VCaP (cell line): ENCODE data around the gene INPP5E.

ENCODE experiments used
- H3K27ac ChIP-seq: fragments of 450-650 bp; 2 replicates; pipeline ENCODE4 v1.5.1; 2017
- TF ChIP-seq, protein P1 (sequence below): fragments of 450-650 bp; conservative IDR thresholded peaks from 2 replicates; pipeline ENCODE4 v1.5.1; 2017; ENCODE audit warnings: mild to moderate bottlenecking, moderate library complexity

The INPP5E gene

DNA sequence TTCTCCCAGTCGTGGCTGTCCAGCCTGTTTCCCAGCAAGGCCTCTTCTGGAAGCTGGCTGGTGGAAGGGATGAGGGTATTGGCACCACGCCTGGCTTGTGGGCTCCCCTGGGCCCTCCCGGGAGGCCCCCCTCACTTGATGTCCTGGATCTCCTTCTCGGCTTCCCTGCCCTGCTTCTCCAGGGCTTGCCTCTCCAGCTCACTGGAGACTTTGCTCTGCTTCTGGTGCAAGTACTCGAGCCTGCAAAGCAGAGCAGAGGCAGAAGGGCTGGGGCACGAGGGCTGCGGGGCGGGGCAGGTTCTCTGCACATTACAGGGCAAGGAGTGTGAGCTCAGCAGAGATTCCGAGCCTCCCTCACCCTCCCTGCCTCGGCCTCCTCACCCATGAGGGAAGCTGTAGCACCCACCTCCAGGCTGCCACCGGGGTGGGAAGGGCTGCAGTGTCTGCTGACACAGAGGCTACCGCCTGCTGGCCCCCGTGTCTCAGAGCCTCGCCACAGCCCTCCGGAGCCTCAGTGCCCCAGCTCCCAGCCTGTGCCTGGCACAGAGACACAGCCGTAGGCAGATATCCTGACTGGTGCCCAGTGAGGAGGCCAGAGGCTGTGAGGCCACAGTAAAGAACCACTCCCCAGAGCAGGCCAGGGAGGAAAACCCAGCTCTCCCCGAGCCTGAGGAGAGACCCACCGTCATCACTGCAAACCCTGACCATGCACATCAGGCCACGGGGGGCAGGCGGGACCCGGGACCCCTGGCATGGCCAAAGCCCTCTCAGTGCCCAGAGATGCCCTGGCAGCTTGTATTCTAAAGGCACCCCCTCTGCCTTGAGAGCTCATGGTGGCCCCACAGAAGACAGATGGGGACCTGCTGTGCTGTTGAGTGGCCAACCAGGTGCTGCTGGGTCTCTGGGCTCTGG, 46.9 kb downstream of the INPP5E start:
- peak overlapping the region; percentile 98 for H3K27ac ChIP-seq
- TF ChIP-seq, protein P1, sequence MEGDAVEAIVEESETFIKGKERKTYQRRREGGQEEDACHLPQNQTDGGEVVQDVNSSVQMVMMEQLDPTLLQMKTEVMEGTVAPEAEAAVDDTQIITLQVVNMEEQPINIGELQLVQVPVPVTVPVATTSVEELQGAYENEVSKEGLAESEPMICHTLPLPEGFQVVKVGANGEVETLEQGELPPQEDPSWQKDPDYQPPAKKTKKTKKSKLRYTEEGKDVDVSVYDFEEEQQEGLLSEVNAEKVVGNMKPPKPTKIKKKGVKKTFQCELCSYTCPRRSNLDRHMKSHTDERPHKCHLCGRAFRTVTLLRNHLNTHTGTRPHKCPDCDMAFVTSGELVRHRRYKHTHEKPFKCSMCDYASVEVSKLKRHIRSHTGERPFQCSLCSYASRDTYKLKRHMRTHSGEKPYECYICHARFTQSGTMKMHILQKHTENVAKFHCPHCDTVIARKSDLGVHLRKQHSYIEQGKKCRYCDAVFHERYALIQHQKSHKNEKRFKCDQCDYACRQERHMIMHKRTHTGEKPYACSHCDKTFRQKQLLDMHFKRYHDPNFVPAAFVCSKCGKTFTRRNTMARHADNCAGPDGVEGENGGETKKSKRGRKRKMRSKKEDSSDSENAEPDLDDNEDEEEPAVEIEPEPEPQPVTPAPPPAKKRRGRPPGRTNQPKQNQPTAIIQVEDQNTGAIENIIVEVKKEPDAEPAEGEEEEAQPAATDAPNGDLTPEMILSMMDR = no peak

DNA sequence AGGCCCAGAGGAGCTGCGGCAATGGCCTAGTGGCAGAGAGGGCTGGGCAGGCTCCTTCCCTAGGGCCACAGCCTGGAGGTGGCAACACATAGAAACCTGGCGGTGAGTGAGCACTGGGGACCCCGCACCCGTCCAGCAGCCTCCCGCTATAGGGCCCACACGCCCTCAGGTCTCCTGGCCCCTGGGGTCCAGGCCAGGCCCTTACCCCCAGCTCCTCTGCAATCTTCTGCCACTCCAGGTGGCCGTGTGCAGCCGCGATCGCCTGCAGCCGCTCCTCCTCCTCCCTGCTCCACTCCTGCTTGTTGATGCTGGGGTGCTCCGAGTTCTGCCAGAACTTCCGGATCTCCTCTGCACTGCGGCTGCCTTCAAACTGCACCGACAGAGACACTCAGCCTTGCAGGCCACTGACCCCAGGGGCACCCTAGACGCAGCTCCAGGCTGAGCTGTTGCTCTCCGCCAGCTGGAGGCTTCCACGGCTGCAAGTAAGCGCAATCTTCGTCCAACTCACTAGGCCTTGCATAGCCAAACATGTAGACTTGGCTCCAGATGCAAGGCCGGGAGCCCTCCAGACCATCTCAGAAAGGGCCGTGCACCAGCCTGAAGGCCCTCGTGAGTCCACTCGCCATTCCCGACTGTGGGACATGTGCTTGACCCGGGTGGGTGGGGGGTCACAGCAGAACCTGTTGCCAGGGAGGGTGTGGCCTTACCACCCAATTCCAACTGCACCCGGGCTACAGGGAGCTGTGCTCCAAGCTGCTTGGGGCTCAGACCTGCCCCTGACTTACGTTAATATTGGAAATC, 47.7 kb downstream of the INPP5E start:
- H3K27ac ChIP-seq = peak overlapping the region; percentile 98
- TF ChIP-seq, protein P1 = no peak

DNA sequence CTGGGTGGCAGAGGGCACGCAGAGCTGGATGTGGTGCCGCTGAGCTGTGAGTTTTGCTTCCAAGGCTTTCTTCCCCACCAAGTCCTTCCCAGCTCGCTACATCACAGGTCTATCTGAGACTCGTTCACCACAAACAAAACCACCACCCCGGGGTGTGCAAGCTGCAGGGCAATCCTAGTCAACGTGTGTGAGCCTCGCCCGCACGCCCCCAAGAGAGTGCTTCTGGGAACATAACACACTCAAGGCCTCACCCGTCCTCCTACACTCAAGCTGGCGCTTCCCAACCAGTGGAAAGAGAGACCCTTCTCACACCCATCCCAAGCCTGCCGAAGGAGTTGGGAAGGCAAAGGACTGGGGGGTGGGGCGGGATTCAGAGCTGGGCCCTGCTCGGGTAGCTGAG, 50.2 kb downstream of the INPP5E start:
- no peak overlapping the region for H3K27ac ChIP-seq
- TF ChIP-seq, protein P1 = no peak

DNA sequence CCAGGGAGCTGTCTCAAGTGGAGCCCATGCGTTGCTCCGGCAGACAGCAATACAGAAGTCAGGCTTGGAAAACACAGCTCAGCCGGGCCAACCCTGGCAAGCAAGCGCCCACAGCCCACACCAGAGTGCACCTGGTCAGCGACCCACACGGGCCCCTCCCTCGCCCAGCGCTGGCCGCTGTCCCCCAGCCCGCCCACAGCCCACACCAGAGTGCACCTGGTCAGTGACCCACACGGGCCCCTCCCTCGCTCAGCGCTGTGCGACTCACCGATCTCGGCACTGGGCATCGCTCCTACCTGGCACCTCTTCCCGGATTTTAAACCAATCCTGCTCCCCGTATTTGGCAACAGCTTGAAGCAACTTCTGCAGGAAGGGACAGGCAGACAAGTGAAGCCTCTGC, 52.4 kb downstream of the INPP5E start:
- TF ChIP-seq, protein P1 = no peak
- H3K27ac ChIP-seq = no peak overlapping the region

DNA sequence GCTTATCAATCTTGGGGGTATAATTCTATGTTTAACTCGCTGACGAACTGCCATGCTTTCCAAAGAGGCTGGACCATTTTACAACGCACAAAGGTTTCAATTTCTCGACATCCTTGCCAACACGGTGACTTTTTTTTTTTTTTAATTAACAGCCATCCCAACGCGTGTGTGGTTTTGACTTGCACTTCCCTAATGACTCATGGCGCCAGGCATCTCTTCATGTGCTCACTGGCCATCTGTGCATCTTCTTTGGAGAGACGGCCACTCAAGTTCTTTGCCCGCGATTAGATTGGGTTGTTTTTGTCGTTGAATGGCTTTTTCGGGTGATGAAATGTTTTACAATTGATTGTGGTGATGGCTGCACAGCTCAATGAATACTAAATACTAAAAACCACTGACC, 53.6 kb downstream of the INPP5E start:
- no peak overlapping the region for H3K27ac ChIP-seq
- TF ChIP-seq, protein P1 = no peak

DNA sequence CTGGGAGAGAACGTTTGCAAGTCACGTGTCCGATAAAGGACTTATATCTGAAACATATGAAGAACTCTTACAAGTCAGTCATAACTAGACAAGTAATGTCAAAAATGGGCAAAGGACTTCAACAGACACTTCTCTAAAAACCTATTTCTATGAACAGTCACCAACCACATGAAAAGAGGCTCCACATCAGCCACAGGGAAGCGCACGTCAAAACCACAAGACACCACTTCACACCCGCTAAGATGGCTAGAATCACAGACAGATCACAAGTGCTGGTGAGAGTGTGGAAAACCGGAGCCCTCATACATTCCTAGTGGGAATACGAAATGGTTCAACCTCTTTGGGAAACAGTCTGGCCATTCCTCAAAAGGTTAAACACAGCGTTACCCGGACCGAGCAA, 54.6 kb downstream of the INPP5E start:
- TF ChIP-seq, protein P1 = no peak
- no peak overlapping the region for H3K27ac ChIP-seq

DNA sequence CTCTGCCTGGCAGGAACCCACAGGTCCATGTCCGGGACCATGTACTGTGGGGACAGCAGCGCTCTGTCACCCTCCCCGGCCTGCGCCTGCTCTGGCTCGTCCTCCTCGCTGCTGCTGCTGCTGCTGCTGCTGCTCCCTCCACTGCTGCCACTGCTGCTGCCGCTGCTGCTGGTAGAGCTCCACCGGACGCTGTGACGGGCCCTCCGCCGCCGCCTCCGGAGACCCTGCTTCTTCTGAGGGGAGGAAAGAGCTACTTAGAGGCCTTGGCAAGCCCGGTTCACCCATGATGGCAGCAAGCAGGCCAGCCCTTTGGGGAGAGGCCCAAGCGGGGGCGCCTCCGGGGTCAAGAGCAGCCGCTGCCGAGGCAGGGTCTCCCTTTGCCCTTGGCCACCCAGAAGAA, 56.2 kb downstream of the INPP5E start:
- H3K27ac ChIP-seq = no peak overlapping the region
- TF ChIP-seq, protein P1 = no peak
